ENCODE measurements around the gene BANP. TPM values are rescaled to one million over a fixed set of nuclear protein-coding genes. Genes with fewer than 3 reads are reported as not detected.
"Not testable (repeated sequence)": the region's sequence is repeated elsewhere in the genome, so short reads cannot be mapped to it uniquely, and the experiment has no call there.

BANP gene
- total RNA-seq, 1 donor from 2014 or later = 17.6 TPM

- no peak for DNase-seq (ENCODE audit: low read depth)
- TF ChIP-seq, protein P1, sequence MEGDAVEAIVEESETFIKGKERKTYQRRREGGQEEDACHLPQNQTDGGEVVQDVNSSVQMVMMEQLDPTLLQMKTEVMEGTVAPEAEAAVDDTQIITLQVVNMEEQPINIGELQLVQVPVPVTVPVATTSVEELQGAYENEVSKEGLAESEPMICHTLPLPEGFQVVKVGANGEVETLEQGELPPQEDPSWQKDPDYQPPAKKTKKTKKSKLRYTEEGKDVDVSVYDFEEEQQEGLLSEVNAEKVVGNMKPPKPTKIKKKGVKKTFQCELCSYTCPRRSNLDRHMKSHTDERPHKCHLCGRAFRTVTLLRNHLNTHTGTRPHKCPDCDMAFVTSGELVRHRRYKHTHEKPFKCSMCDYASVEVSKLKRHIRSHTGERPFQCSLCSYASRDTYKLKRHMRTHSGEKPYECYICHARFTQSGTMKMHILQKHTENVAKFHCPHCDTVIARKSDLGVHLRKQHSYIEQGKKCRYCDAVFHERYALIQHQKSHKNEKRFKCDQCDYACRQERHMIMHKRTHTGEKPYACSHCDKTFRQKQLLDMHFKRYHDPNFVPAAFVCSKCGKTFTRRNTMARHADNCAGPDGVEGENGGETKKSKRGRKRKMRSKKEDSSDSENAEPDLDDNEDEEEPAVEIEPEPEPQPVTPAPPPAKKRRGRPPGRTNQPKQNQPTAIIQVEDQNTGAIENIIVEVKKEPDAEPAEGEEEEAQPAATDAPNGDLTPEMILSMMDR (conservative IDR thresholded peaks at IDR 0.05; ENCODE audit: low read depth, low read length) = no peak
- no peak overlapping the region for H3K4me3 ChIP-seq (ENCODE audit: low read depth, low read length)
These were observed 33.5 kb downstream of the BANP start for GRCh38 chr16:87984632-87985267.

GRCh38 chr16:87985493-87985892 is 34.3 kb downstream of the BANP start:
- not testable (repeated sequence) for DNase-seq (ENCODE audit: low read depth)

DNA sequence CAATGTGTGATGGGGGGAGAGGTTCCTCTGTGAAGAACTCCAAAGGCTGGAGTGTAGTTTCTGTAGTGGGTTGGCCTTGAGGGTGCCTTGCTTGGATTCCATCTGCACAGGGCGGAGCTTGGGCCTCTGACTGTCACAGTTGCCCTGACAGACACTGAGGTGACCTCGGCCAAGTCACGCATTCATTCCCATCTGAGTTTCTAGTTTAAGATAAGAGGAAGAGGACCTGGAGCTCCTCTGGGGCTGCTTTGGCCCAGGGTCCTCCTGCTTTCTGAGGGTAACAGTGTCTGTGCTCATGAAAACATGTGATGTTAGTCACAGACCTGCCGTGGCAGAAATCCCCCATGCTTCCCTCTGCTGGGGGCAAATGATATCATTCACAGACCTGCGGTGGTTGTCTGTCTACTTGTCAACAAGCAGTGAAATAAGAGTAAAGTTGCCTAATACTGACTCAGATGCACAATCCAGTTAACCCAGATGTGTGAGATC is 35.2 kb downstream of the BANP start:
- not testable (repeated sequence) for H3K4me3 ChIP-seq (ENCODE audit: low read depth, low read length)
- TF ChIP-seq, protein P1 (conservative IDR thresholded peaks at IDR 0.05; ENCODE audit: low read depth, low read length) = peak; percentile 5
- DNase-seq (ENCODE audit: low read depth) = peak; percentile 56

More at GRCh38 chr16:87985493-87985892, 34.3 kb downstream of the BANP start:
- H3K4me3 ChIP-seq (ENCODE audit: low read depth, low read length) = not testable (repeated sequence)

- not testable (repeated sequence) for DNase-seq (ENCODE audit: low read depth); H3K4me3 ChIP-seq (ENCODE audit: low read depth, low read length)
These were observed 37.4 kb downstream of the BANP start for GRCh38 chr16:87988596-87988995.

DNA sequence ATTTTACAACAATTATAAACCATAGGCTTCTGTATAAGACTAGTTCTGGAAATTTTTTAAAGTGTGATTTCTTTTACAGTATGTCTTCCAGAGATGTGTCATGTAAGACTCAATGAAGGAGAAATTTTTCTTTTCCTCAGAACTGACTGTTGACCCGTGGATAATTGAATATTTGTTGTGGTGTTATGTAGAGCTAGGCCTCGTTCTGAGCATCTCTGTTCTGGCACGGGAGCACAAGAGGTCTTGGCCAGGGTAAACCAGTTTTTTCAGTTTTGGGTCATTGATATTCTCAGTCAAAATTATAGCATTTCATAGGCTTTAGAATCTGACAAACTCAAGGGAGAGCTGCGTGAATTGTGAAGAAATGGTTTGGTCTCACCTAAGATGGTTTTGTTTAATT is 39.0 kb downstream of the BANP start:
- DNase-seq (ENCODE audit: low read depth); H3K4me3 ChIP-seq (ENCODE audit: low read depth, low read length): not testable (repeated sequence)

DNA sequence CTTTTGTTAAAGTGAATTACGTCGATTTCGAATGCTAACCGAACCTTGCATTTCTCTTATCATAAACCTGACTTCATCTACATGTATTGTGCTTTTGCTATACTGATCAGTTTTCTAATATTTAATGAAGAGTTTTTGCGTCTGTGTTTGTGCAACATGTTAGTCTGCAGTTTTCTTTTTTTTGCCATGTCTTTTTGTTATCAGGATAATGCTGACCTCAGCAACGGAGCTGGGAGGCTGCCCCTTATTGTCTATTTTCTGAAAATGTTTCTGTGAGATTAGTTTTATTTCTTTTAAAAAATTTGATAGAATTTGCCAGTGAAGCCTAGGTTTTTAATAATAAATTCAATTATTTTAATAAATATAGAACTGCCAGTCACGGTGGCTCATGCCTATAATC is 40.9 kb downstream of the BANP start:
- not testable (repeated sequence) for DNase-seq (ENCODE audit: low read depth); H3K4me3 ChIP-seq (ENCODE audit: low read depth, low read length)

GRCh38 chr16:87993901-87994300 is 42.7 kb downstream of the BANP start:
- no peak for DNase-seq (ENCODE audit: low read depth)
- TF ChIP-seq, protein P1 (conservative IDR thresholded peaks at IDR 0.05; ENCODE audit: low read depth, low read length) = no peak
- no peak overlapping the region for H3K4me3 ChIP-seq (ENCODE audit: low read depth, low read length)

- no peak overlapping the region for H3K4me3 ChIP-seq (ENCODE audit: low read depth, low read length)
- TF ChIP-seq, protein P1 (conservative IDR thresholded peaks at IDR 0.05; ENCODE audit: low read depth, low read length) = no peak
- DNase-seq (ENCODE audit: low read depth) = no peak
These were observed 44.4 kb downstream of the BANP start for GRCh38 chr16:87995644-87996043.

- H3K4me3 ChIP-seq (ENCODE audit: low read depth, low read length) = no peak overlapping the region
- no peak for DNase-seq (ENCODE audit: low read depth)
- TF ChIP-seq, protein P1 (conservative IDR thresholded peaks at IDR 0.05; ENCODE audit: low read depth, low read length) = no peak
These were observed 46.0 kb downstream of the BANP start for GRCh38 chr16:87996962-87997880.

GRCh38 chr16:87998184-87998793 is 47.1 kb downstream of the BANP start:
- H3K4me3 ChIP-seq (ENCODE audit: low read depth, low read length); DNase-seq (ENCODE audit: low read depth): not testable (repeated sequence)

DNA sequence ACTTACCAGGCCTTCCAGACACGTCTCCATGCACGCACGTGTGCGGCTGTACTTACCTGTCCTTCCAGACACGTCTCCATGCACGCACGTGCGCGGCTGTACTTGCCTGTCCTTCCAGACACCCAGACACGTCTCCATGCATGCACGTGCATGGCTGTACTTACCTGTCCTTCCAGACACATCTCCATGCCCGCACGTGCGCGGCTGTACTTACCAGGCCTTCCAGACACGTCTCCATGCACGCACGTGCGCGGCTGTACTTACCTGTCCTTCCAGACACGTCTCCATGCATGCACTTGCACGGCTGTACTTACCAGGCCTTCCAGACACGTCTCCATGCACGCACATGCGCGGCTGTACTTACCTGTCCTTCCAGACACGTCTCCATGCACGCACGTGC is 47.8 kb downstream of the BANP start:
- not testable (repeated sequence) for DNase-seq (ENCODE audit: low read depth); H3K4me3 ChIP-seq (ENCODE audit: low read depth, low read length)

Data from epithelial cell of proximal tubule (primary cell).